AG09319 (cell line): ENCODE measurements around the gene CTRB2.

Experiments
- DNase-seq: peaks from one replicate; pipeline ENCODE4 v3.0.0-alpha.2; 2010; ENCODE audit warnings: low read depth; ENCODE audit errors: extremely low read depth
- CTCF ChIP-seq: IDR thresholded peaks from 2 replicates; pipeline ENCODE4 v1.5.1; 2011; ENCODE audit warnings: low read depth, mild to moderate bottlenecking, inconsistent platforms, low read length, moderate library complexity

Gene CTRB2

DNA sequence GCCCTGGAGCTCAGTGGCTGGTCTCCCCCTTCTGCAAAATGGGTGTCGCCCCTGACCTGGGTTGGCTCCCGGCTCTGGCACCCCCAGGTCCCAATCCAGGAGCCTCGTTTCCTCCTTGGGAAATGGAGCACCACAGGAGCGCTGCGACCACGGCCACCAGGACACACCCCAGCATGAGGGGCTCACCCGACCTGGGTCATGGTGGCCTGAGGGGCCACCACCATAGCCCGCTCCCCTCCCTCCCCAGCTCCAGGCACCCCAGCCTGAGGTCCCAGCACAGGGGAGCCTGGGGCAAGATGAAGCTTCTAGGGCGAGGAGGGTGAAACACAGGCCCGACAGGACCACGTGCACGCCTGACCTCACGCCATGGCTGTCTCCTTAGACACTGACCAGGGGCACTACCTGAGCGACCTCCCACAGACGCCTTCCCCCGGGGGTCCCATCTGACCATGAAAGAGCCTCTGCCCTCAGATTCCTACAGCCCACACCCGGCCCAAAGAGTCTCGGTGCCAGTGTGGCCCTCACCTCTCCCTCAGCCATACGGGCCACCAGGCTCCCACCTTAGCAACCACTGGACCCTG lies 32.7 kb upstream of the CTRB2 start:
- no peak for DNase-seq
- TF ChIP-seq CTCF = no peak

DNA sequence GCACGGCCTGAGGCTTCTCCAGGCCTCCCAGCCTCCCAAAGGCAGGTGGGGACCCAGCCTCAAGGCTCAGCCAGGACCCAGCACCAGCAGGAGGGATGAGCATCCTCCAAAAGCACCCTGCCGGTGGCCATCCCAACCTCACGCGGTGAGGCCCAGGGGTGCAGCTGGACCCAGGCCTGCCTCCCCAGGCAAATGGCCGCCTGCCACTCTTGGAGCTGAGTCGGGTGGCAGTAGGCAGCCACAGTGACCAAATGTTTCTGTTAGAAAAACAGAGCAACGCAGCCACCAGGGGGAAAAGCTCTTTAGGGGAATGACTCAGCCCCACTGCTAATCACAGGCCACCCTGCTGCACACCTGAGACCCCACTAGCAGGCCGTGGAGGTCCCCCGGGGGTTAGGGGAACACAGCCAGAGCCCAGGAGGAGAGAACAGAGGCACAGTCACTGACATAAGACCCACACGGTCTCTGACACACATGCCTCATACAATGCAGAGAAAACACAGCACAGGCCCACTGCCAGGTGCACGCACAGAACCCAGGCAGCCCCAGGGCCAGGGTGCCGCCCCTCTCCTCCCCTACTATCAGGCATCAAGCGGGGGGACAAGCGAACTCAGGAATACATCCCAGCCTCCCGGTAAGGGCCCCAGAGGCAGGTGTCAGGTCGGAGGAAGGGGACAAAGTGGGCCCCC lies 32.0 kb upstream of the CTRB2 start:
- no peak for DNase-seq
- peak; percentile 15 for TF ChIP-seq CTCF

GRCh38 chr16:75238132-75238852 lies 31.3 kb upstream of the CTRB2 start:
- no peak for TF ChIP-seq CTCF
- DNase-seq = peak; percentile 75

DNA sequence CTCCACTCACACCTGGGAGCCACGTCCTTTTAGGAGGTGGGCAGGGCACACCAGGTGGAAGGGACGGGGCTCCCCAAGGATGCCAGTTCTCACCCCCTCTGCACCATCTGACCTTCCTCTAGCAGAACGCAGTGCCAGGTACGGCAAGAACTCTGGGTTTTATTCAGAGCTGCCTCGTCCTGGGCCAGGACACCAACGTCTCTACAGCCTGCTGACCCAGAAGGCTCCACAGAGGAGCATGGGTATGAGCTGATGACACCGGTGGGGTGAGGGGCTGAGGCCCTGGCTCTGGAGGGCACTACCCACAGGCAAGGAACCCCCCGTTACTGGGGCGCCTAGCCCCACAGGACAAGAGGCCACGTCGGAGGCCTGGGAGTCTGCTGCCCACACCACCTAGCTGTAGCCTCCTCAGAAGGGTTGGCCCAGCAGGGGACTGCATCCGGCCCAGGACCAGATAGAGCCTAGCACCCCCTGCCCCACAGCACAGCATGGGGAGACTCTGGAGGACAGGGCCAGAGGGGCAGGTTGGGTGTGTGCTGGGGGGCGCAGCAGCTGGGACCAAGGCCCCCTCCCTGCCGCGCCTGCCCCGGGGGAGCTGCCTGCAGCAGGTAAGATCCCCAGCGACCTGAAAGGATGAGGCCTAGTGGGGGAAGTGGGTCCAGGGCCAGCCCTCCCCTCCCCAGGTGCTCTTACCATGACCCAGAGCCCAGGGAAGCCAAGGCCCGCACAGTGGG lies 30.6 kb upstream of the CTRB2 start:
- no peak for DNase-seq

GRCh38 chr16:75236736-75237397 lies 29.9 kb upstream of the CTRB2 start:
- TF ChIP-seq CTCF = no peak
- DNase-seq = no peak

More for the DNA sequence above, 30.6 kb upstream of the CTRB2 start:
- no peak for TF ChIP-seq CTCF

- TF ChIP-seq CTCF = no peak
- no peak for DNase-seq
These were observed 29.3 kb upstream of the CTRB2 start for GRCh38 chr16:75236232-75236631.
